Hematopoietic multipotent progenitor cell treated with erythropoietin and hydrocortisone succinate and interleukin-3 and kit ligand, for 6 days (in vitro differentiated cells): ENCODE measurements around the gene UBFD1.
"Not testable (repeated sequence)": the region's sequence is repeated elsewhere in the genome, so short reads cannot be mapped to it uniquely, and the experiment has no call there.

Experiments
- DNase-seq: peaks from one replicate; pipeline ENCODE4 v3.0.0-alpha.2; 2015

The UBFD1 gene

DNA sequence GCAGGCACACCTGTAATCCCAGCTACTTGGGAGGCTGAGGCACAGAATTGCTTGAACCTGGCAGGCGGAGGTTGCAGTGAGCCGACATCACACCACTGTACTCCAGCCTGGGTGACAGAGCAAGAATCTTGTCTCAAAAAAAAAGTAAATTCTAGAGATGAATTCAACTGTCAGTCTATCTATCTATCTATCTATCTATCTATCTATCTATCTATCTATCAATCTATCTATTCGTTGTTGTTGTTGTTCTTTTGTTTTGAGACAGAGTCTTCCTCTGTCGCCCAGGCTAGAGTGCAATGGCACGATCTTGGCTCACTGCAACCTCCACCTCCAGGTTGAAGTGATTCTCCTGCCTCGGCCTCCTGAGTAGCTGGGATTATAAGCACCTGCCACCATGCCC lies 53.4 kb downstream of the UBFD1 start:
- not testable (repeated sequence) for DNase-seq

- DNase-seq = no peak
These were observed 54.4 kb downstream of the UBFD1 start for GRCh38 chr16:23611936-23612335.

DNA sequence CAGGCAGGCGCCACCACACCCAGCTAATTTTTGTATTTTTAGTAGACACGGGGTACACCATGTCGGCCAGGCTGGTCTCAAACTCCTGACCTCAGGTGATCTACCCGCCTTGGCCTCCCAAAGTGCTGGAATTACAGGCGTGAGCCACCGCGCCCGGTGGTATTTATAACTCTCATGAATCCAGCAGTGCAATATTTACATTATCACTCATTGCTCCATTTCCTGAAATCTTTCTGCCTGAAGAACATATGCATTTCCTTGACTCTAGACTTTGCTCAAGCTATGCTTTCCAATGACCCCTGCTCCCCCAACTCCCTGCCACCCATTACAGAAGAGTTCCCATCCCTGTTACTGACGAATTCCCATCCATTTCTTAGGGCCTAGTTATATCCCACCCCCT lies 58.3 kb downstream of the UBFD1 start:
- no peak for DNase-seq
